ENCODE measurements around the gene ST14.
"Not testable (repeated sequence)": the region's sequence is repeated elsewhere in the genome, so short reads cannot be mapped to it uniquely, and the experiment has no call there.

Gene ST14

DNA sequence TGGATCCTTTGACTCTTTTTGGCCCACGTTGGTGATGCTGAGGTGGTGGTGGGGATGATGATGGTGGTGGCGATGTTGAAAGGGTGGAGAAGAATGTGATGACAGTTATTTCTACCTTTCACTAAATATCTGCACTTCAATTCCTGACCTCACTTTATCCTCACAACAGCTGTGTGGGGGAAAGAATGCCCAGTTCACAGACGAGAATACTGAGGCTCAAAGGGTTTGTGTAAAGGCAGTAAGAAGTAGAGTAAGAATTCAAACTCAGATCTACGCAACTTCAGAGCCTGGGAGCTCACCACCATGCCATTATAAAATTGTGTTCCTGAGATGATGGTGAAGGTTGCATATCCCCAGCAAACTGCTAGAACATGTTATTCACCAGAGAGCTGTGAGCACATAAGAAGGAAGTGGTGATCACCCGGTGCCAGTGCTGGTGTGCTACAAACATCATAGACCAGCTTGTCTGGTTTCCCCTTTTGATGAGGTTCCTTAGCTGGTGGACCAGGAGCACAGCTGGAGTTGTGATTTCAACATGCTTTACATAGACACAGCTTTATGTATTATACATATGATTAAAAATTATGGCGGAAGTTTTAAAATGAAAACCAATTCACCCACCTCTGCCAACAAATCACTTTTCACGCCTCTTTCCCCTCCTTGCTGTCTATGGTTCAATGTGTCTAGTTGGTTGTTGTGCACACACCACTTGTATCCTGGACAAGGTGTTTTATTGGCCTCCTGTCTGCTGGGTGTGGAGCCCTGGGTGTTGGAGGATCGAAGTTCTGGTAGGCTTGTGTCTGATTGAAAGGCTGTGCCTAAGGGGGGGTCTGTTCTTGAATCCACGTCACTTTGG is 6.2 kb downstream of the ST14 start:
- DNase-seq: no peak

GRCh38 chr11:130166457-130166784 is 6.8 kb downstream of the ST14 start:
- peak; percentile 16 for DNase-seq

- no peak for DNase-seq
Measured at GRCh38 chr11:130167146-130167545, 7.6 kb downstream of the ST14 start.

DNA sequence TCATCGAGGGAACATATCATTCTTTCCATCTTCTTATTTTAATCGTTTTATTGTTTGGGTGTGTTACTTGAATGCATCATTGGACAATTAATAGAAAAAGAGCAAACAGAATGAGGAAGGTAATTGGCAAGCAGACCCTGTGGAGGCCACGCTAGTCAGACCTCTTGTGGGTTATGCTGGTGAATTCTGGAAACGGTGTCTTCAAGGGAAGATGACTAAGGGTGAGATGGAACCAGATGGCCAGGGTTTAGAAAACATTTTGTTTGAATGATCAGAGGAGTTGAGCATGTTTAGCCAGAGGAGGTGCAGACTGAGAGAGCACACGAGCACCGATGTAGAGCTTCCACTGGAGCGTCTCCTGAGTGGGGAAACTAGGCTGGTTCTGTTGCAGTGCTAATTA is 8.5 kb downstream of the ST14 start:
- no peak for DNase-seq

DNA sequence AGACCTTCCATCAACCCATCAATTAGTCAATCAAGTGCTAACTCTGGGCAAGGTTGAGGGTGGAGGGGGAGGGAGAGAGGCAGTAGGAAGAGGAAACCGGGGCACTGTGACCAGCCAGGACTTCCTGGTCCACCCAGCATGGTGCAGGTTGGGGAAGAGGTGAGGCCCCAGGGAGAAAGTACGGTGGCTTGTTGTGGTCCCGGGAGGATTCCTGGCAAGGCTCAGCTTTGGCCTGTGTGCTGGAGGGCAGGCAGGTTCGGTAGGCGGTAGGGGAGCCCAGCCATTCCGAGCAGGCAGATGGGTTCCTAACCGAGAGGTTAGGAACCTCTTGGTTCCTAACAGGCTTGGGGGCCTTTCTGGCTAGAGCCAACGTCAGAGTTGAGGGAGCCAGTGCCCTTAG is 10.8 kb downstream of the ST14 start:
- no peak for DNase-seq

- DNase-seq: no peak
Measured at GRCh38 chr11:130171534-130171933, 12.0 kb downstream of the ST14 start.

DNA sequence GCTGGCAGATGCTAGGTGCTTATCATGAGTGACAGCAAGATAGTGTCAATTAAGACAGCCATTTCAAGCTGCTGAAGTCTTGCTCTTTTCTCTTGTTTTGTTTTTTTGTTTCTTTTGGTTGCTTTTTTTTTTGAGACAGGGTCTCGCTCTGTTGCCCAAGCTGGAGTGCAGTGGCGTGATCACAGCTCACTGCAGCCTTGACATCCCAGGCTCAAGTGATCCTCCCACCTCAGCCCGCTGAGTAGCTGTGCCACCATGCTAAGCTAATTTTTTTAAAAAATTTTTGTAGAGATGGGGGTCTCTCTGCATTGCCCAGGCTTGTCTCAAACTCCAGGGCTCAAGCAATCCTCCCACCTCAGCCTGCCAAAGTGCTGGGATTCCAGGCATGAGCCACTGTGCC is 12.4 kb downstream of the ST14 start:
- DNase-seq: not testable (repeated sequence)

DNA sequence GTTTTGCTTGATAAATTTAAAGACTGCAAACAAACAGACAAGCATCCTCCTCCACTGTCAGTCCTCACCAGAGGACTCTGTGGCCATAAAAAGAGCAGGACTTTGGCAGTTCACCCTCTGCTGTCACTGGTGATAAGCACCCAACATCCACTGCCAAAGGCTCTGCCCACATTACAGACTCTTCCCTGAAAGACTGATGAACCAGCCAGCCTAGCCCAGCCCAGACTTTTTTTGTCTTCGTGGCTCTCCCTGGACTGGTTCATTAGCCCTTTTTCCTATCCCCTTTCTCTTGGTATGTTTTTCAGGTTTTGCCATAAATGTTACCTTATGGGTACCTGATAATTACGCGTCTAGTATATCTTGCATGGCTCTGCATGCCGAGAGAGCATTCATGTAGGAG is 15.1 kb downstream of the ST14 start:
- DNase-seq: no peak

DNA sequence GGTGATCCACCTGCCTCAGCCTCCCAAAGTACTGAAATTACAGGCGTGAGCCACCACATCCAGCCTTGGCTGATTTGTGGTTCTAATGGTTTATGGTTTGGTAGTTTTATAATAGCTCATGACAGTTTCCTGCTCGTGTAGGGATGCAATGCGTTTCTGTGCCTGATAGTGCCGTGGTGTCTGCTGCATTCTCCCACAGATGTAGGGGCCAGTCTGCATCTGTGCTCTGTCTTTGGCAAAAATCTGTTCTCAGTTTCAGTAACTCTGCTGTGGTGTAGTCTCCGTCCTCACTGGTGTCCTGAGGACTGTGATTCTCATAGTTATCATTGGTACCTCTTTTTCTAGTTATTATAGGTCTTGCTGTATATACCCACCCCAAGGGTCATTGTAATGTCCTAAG is 16.3 kb downstream of the ST14 start:
- peak; percentile 16 for DNase-seq

GRCh38 chr11:130177782-130178181 is 18.2 kb downstream of the ST14 start:
- no peak for DNase-seq

DNA sequence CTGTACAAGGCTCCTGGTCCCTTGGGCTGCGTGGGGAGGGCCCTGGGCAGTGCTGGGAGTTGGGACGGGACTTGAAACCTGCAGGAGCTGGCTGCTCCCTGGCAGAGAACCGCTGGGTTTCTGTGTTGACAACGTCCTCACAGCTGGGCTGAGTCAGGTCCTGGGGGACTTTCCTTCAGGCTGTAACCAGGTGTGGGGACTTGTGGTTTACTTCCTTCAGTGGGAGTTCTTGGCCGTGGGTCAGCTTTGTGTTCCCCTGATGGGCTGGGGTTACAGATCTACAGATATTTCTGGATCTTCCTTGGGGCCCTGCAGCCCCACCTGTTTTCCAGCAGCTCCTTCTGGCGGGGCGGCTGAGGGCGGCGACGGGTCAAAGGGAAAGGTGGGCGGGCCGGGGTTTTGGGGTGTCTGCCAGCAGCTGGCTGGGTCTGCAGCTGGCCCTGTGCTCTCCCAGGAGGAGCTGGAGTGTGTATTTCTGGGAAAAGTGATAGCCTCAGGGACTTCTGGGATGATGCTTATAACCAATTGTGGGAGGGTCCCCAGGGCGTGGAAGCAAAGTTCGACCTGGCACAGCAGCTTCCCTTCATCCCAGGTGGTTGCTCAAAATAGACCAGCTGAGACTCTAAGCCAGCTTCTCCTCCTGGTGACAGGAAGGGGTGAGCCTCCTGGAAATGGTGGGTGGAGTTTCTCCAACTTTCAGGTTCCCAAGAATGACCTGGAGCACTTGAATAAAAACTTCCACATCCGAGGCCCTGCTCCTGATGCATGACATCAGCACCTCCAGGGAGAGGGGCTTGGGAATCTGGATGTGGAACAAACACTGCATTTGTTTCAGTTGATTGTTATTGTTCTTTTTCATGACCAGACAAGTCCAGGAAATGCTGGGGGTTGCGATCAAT is 19.1 kb downstream of the ST14 start:
- DNase-seq: no peak

DNA sequence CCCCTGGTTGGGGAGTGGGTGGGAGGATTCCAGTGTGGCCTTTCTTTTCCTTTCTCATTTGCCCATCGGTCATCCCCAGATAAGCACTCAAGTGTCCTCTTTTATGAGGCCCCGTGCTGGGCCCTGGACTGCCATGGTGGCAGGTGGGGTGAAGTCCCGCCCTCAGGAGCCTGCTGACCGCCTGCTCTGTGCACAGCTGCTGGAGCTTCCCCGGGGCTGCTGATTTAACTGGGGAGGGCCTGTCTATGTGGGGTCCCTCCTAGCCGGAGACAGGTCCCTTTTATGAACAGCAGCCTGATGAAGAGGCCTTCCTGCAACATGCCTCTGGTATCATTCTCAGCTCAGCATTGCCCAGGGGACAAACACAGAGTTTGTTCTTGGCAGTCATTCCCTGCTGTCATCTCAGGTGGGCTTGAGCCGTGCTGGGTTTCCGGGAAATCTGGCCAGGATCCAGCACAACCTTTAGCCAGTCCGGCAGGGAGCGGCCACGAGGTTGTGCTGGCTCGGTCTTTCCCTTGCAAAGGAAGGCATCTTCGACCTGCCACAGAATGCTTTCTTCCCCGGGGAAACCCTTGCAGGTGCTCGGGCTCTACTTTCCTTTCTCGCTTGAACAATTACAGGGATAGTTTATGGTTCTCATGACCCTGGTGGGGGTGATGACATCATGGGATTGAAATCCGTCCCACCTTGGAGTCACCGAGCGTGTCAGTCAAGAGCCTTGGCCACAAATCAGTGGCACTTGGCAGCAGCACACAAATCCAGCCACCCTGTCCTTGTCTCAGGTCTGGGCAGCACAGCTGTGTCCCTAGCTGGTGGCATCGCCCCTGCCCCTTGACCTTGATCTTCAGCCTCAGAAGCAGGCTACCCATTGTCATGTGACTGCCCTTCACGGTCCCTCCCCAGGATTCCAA is 20.1 kb downstream of the ST14 start:
- DNase-seq: no peak

GRCh38 chr11:130180491-130180890 is 20.9 kb downstream of the ST14 start:
- no peak for DNase-seq

DNA sequence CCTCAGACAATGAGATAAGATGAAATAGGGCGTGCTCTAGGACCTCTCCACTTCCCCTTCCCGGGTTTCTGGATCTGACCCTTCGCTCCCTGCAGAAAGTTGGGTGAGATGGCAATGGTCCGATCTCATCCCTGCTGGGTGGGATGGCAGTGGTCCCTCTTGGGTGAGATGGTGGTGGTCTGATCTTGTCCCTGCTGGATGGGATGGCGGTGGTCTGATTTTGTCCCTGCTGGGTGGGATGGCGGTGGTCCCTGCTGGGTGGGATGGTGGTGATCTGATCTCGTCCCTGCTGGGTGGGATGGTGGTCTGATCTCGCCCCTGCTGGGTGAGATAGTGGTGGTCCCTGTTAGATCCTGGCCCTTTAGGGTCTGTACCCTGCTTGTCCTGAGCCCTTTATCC is 21.3 kb downstream of the ST14 start:
- DNase-seq: no peak

DNA sequence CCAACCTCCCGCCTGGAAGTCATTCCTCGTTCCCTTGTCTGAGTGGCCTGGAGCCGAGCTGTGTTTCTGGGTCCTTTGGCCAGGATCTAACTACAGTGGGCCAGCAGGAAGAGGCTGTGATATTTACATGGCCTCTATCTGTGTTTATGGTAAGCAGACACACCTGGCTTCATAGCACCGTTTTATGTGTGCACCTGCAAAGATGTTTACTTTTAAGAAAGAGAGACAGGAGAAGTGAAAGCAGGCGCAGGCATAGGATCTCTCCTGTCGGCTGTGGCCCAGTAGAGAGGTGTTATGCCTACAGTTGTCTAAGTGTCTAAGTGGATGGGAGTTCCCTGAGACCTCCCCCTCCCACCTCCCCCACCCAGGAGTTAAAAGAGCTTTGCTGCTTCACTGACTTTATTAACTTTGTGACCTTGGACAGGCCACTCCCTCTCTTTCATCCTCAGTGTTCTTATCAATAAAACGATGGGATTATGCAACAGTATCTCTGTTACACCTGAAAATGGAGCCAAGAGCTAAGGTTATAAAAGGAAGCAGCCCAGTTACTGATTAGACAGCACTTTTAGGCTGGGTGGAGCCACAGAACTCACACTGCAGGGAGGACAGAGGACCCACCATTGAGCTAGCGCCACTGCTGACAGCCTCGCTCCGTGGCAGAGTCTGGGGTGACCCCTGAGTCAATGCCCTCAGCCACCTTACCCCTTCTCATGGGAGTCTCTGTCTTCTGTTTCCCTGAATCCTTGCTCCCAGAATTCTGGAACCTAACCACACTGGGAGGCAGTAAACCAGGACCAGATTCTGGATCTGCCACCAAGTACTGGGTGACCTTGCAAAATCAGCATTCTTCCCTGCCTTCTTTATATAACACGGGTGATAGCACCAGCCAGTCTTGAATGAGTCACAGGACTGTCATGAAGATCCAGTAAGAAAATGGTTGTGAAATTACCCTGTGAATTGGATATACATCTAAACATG is 22.0 kb downstream of the ST14 start:
- DNase-seq: no peak

DNA sequence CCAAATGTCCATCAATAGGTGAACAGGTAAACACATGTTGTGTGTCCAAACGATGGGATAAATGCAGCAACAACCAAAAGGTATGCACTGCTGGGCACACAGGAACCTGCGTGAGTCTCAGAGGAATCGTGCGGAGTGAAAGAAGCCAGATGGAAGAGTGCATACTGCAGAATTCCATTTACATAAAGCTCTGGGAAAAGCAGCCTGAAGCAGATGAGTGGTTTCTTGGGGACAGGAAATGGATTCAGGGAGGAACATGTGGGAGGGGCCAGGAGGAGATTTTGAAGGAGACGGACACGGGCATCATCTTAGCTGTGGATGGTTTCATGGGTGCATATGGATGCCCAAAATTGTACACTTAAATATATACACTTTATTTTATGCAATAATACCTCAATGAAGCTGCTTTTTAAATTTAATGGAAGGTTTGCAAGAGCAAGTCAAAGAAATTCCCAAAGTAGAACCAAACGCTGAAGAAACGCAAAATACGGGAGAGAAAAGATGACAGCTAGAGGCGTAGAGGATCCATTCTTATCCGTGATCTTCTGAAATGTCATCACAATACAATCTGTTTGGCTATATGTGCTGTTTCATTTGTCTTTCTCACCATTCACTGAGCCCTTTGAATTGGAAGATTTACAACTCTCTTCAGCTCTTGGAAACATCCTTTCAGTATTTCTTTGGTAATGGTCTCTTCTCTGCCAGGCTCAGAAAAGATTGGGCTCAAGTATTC is 24.5 kb downstream of the ST14 start:
- DNase-seq: no peak

GRCh38 chr11:130187096-130187495 is 27.5 kb downstream of the ST14 start:
- no peak for DNase-seq

- DNase-seq: no peak
Measured at GRCh38 chr11:130188047-130188446, 28.5 kb downstream of the ST14 start.

- no peak for DNase-seq
Measured at GRCh38 chr11:130188585-130189347, 29.2 kb downstream of the ST14 start.

- no peak for DNase-seq
Measured at GRCh38 chr11:130189492-130190210, 30.1 kb downstream of the ST14 start.

Measured in activated CD4-positive, alpha-beta T cell treated with anti-CD3 and anti-CD28 coated beads, Interleukin-10, Interleukin-2, amounts not matched to agents 100 ng/mL and 50 ng/mL, durations not matched to agents 16 hours and 8 hours (primary cell).